K562 (cell line): ENCODE results near the gene KCNIP2. TPM values are rescaled to one million over a fixed set of nuclear protein-coding genes. Genes with fewer than 3 reads are reported as not detected.

ENCODE experiments used
- PBX2 ChIP-seq, 2 experiments: IDR thresholded peaks in 1 of 2; conservative IDR thresholded peaks in 1 of 2; 2 replicates each; pipeline ENCODE4 v1.6.1; 2016; ENCODE audit warnings: low read depth in 2 of 2, mild to moderate bottlenecking in 1 of 2, missing compliant biosample characterization in 1 of 2, missing genetic modification characterization in 1 of 2, moderate library complexity in 1 of 2
- polyA plus RNA-seq, 8 experiments: library from polyadenylated mRNA; depleted of rRNA in 4 of 8; stranded (reverse) in 5 of 8; unstranded in 3 of 8; fragments of >200 nt; fragmentation: Nextera tagmentation in 2 of 8; fragmentation: Illumina TruSeq in 1 of 8; extraction: Ambion mirVana in 2 of 8; extraction: Trizol in 1 of 8; gene quantifications; 2 replicates each; pipeline versions ENCODE4 v1.2.1 to v1.2.3, GENCODE V29; 2011 to 2014; ENCODE audit warnings: inconsistent platforms in 1 of 8, missing spikeins in 1 of 8
- total RNA-seq, 7 experiments: library from RNA; depleted of rRNA in 6 of 7; stranded (reverse); fragments of >200 nt in 6 of 7; fragmentation: Illumina TruSeq in 2 of 7; extraction: Trizol in 2 of 7; gene quantifications; 2 replicates each; pipeline versions ENCODE4 v1.2.1 to v1.2.3, GENCODE V29; 2011 to 2021; ENCODE audit warnings: low replicate concordance in 1 of 7
- TF ChIP-seq, protein P1 (sequence below): sonication (generic); formaldehyde crosslinking; IDR thresholded peaks from 2 replicates; pipeline ENCODE4 v1.8.1; 2023; ENCODE audit warnings: mild to moderate bottlenecking, missing genetic modification reagents

KCNIP2 gene
- total and polyA plus RNA-seq, 9 of the 15 experiments (the other 6 are each of a cell fraction or from before 2014, with no cell fraction given), result 2.5 to 7.6 (median 4.1) TPM

DNA sequence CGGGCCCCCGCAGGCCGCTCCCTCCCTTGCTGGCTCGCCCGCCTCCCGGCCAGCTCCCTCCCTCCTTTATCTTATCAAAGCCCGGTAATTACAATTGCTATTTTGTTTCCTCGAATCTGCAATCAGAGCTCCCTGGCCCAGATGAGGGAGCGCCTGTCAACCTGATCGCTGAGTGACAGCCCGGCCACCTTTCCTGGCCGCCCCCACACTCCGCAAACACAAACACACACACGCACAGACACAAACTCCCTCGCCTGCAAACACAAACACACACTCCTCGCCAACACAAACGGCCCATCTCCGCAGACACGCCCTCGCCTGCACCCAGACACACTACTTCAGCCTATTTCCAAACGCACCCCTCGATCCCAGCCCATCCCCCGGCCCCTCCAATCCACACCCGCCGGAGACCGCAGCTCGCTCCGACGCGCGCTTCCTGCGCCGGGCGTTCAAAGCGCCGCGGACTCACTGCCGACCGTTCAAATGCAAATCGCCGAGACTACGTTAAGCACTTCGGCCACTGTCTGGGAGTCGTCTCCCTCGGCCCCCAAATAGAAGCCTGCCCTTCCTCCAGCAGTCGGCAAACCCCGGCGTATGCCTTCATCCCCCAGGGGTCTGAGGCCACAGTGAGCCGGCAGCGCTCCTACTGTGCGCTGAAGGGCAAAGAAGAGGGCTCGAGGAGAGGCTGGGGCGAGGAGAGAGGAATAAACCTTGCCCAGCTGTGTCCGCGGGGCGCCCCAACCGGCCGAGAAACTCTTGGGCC is 64.6 kb downstream of the KCNIP2 start (continued):
- TF ChIP-seq, protein P1, sequence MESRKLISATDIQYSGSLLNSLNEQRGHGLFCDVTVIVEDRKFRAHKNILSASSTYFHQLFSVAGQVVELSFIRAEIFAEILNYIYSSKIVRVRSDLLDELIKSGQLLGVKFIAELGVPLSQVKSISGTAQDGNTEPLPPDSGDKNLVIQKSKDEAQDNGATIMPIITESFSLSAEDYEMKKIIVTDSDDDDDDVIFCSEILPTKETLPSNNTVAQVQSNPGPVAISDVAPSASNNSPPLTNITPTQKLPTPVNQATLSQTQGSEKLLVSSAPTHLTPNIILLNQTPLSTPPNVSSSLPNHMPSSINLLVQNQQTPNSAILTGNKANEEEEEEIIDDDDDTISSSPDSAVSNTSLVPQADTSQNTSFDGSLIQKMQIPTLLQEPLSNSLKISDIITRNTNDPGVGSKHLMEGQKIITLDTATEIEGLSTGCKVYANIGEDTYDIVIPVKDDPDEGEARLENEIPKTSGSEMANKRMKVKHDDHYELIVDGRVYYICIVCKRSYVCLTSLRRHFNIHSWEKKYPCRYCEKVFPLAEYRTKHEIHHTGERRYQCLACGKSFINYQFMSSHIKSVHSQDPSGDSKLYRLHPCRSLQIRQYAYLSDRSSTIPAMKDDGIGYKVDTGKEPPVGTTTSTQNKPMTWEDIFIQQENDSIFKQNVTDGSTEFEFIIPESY (CRISPR knock-in tag), result peak; percentile 44; the same call in 1 of the 2 replicates
- no peak for TF ChIP-seq PBX2 (CRISPR knock-in tag; IDR thresholded peaks at IDR 0.05; ENCODE audit: low read depth)
- peak; percentile 17; the same call in 1 of the 2 replicates for TF ChIP-seq PBX2 (tag; conservative IDR thresholded peaks at IDR 0.05; ENCODE audit: low read depth)
- TF ChIP-seq, all 486 proteins: peak for 12
